ENCODE data around the gene ANKRD11.

The ANKRD11 gene

GRCh38 chr16:89490439-89491237 is at the start of gene ANKRD11:
TSS of gene ANKRD11 (minus strand) at chr16:89490561. CDS start at chr16:89317019, 173,542 bp downstream.
- in situ Hi-C loops (cut with MboI; ENCODE audit: low sequenced_read_pairs) = no loop called here

GRCh38 chr16:89538286-89538685 is 47.9 kb upstream of the ANKRD11 start:
- in situ Hi-C loops (cut with MboI; ENCODE audit: low sequenced_read_pairs) = no loop called here

GRCh38 chr16:89537549-89537925 is 47.2 kb upstream of the ANKRD11 start:
- in situ Hi-C loops (cut with MboI; ENCODE audit: low sequenced_read_pairs) = no loop called here

GRCh38 chr16:89536886-89537548 is 46.7 kb upstream of the ANKRD11 start:
- in situ Hi-C loops (cut with MboI; ENCODE audit: low sequenced_read_pairs) = no loop called here

- in situ Hi-C loops (cut with MboI; ENCODE audit: low sequenced_read_pairs) = no loop called here
Observed at GRCh38 chr16:89536371-89536770, 46.0 kb upstream of the ANKRD11 start.

GRCh38 chr16:89534252-89534756 is 43.9 kb upstream of the ANKRD11 start:
- in situ Hi-C loops (cut with MboI; ENCODE audit: low sequenced_read_pairs) = no loop called here

GRCh38 chr16:89531821-89532526 is 41.6 kb upstream of the ANKRD11 start:
- in situ Hi-C loops (cut with MboI; ENCODE audit: low sequenced_read_pairs) = no loop called here

- in situ Hi-C loops (cut with MboI; ENCODE audit: low sequenced_read_pairs) = no loop called here
Observed at GRCh38 chr16:89530401-89531381, 40.3 kb upstream of the ANKRD11 start.

GRCh38 chr16:89529097-89529496 is 38.7 kb upstream of the ANKRD11 start:
- in situ Hi-C loops (cut with MboI; ENCODE audit: low sequenced_read_pairs) = no loop called here

- in situ Hi-C loops (cut with MboI; ENCODE audit: low sequenced_read_pairs) = no loop called here
Observed at GRCh38 chr16:89525146-89525913, 35.0 kb upstream of the ANKRD11 start.

GRCh38 chr16:89523680-89524344 is 33.5 kb upstream of the ANKRD11 start:
- in situ Hi-C loops (cut with MboI; ENCODE audit: low sequenced_read_pairs) = no loop called here

- in situ Hi-C loops (cut with MboI; ENCODE audit: low sequenced_read_pairs) = no loop called here
Observed at GRCh38 chr16:89522287-89522686, 31.9 kb upstream of the ANKRD11 start.

GRCh38 chr16:89519881-89520280 is 29.5 kb upstream of the ANKRD11 start:
- in situ Hi-C loops (cut with MboI; ENCODE audit: low sequenced_read_pairs) = no loop called here

- in situ Hi-C loops (cut with MboI; ENCODE audit: low sequenced_read_pairs) = no loop called here
Observed at GRCh38 chr16:89517128-89517527, 26.8 kb upstream of the ANKRD11 start.

GRCh38 chr16:89512453-89512852 is 22.1 kb upstream of the ANKRD11 start:
- in situ Hi-C loops (cut with MboI; ENCODE audit: low sequenced_read_pairs) = no loop called here

- in situ Hi-C loops (cut with MboI; ENCODE audit: low sequenced_read_pairs) = no loop called here
Observed at GRCh38 chr16:89511374-89511773, 21.0 kb upstream of the ANKRD11 start.

GRCh38 chr16:89510526-89510925 is 20.2 kb upstream of the ANKRD11 start:
- in situ Hi-C loops (cut with MboI; ENCODE audit: low sequenced_read_pairs) = no loop called here

- in situ Hi-C loops (cut with MboI; ENCODE audit: low sequenced_read_pairs) = no loop called here
Observed at GRCh38 chr16:89507834-89508590, 17.7 kb upstream of the ANKRD11 start, which contains the start of gene SPG7. TSS of gene SPG7 (plus strand) at chr16:89508403. CDS start at chr16:89508418, 15 bp downstream.
